Retinal pigment epithelial cell (primary cell): ENCODE data around the gene RPS26.
A peak's percentile ranks its signal among the peaks of the same experiment; 100 is the strongest.
"Not testable (repeated sequence)": the region's sequence is repeated elsewhere in the genome, so short reads cannot be mapped to it uniquely, and the experiment has no call there.

Experiments
- DNase-seq: peaks from one replicate; pipeline ENCODE4 v3.0.0-alpha.2; 2010; ENCODE audit warnings: low read depth
- H3K4me3 ChIP-seq: 2 replicates; pipeline ENCODE4 v1.5.1; 2011; ENCODE audit warnings: mild to moderate bottlenecking, low read length, control low read depth, moderate library complexity
- CTCF ChIP-seq: conservative IDR thresholded peaks from 2 replicates; pipeline ENCODE4 v1.5.1; 2011; ENCODE audit warnings: low read depth, low read length, control low read depth, inconsistent platforms

RPS26 gene

GRCh38 chr12:56040151-56040550 is 1.6 kb upstream of the RPS26 start:
- TF ChIP-seq CTCF, result no peak
- no peak for DNase-seq
- H3K4me3 ChIP-seq, result no peak overlapping the region

- DNase-seq, result no peak
- TF ChIP-seq CTCF, result no peak
- H3K4me3 ChIP-seq, result peak overlapping the region; percentile 71
These were observed 661 bp upstream of the RPS26 start for GRCh38 chr12:56040963-56041551.

DNA sequence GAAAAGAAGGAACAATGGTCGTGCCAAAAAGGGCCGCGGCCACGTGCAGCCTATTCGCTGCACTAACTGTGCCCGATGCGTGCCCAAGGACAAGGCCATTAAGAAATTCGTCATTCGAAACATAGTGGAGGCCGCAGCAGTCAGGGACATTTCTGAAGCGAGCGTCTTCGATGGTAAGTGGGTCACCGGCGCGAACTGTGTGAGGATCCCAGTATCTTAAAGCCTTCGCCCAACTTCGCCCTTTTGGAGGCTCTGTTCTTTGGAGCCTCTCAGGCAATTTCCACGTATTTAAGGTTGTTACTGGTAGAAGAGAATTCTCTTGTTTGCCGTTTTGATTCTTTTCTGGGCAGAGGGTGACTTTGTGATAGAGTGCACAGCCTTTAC is 704 bp downstream of the RPS26 start:
- not testable (repeated sequence) for DNase-seq
- H3K4me3 ChIP-seq, result peak overlapping the region; percentile 71

DNA sequence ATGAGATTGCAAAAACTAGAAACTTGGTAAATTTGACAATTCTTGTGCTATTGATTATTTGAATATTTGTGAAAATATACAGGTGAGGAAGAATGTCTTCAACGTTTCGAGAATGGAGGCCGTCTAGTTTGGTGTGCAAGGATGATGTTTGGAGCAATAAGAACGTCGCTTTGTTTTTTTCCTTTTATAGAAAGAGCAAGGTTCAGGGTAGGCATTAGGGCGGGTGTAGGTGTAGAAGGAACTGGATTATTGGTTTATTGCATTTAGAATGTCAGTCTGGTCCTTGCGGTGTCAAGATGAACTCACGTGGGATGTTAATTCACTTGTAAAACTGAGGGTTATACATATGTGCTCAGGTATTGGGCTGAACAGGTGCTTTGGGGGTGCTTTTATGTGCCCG is 1.1 kb downstream of the RPS26 start:
- DNase-seq, result no peak
- H3K4me3 ChIP-seq, result peak overlapping the region; percentile 71
- no peak for TF ChIP-seq CTCF

GRCh38 chr12:56046027-56046780 is 4.5 kb downstream of the RPS26 start:
- no peak for DNase-seq
- H3K4me3 ChIP-seq, result no peak overlapping the region
- TF ChIP-seq CTCF, result no peak

DNA sequence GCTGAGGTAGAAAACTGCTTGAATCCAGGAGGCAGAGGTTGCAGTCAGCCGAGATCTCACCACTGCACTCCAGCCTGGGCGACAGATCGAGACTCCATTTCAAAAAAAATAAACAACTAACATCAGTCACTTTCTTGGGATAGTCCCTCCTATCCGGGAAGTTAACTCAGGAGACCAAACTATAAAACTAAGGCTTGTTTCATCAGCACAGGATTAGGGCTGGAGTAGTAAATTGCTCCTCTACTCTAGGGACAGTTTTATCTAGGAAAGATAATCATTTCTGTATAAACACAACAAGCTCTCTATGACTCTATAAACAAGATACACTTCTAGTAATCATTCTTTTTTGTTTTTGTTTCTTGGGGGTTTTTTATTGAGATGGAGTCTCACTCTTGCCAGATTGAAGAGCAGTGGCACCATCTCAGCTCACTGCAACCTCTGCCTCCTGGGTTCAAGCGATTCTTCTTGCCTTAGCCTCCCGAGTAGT is 11.7 kb downstream of the RPS26 start:
- H3K4me3 ChIP-seq, result no peak overlapping the region
- TF ChIP-seq CTCF, result no peak
- no peak for DNase-seq

- DNase-seq, result peak; percentile 12
- H3K4me3 ChIP-seq, result not testable (repeated sequence)
These were observed 18.2 kb downstream of the RPS26 start for GRCh38 chr12:56059964-56060363.

DNA sequence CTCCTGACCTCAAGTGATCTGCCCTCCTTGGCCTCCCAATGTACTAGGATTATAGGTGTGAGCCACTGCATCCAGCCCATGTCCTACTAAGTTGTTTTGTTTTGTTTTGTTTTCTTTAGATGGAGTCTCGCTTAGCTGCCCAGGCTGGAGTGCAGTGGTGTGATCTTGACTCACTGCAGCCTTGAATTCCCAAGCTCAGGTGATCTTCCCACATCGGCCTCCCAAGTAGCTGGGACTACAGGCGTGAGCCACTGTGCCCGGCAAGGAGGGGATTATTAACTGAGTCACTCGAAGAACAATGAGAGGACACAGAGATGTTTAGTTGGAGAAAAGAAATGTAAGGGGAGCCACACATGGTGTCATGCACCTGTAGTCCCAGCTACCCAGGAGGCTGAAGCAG is 20.3 kb downstream of the RPS26 start:
- H3K4me3 ChIP-seq, result no peak overlapping the region
- TF ChIP-seq CTCF, result no peak
- peak; percentile 15 for DNase-seq
